ENCODE measurements around the gene PDE8B.

DNA sequence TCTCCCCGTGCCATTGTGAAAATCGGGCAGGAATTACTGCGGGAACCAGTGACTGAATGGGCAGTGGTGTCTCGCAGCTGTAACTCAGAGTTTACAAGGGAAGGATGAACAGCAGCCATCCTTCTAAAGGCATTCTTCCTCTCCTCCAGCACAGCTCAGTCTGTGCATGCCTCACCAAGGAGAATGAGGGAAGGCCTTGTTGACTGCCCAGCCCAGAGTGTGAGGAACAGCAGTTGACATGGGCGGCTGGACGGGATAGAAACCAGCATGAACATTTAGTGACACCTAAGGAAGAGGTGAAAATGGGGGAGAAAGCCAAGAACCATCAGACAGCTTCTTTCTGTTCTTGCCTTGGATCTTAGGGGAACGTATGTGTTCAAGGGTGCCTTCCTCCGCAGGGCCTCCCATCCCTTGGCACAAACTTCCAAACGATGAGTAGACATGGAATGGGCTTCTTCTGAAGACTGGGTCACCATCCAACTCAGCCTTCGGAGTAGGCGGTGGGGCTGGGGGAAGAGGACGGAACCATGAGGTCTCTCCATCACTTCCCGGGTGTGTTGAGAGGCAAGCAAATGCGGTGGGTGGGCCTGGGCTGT is 887 bp upstream of the PDE8B start:
- TF ChIP-seq, protein P1, sequence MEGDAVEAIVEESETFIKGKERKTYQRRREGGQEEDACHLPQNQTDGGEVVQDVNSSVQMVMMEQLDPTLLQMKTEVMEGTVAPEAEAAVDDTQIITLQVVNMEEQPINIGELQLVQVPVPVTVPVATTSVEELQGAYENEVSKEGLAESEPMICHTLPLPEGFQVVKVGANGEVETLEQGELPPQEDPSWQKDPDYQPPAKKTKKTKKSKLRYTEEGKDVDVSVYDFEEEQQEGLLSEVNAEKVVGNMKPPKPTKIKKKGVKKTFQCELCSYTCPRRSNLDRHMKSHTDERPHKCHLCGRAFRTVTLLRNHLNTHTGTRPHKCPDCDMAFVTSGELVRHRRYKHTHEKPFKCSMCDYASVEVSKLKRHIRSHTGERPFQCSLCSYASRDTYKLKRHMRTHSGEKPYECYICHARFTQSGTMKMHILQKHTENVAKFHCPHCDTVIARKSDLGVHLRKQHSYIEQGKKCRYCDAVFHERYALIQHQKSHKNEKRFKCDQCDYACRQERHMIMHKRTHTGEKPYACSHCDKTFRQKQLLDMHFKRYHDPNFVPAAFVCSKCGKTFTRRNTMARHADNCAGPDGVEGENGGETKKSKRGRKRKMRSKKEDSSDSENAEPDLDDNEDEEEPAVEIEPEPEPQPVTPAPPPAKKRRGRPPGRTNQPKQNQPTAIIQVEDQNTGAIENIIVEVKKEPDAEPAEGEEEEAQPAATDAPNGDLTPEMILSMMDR (IDR thresholded peaks at IDR 0.05): no peak
- no peak for TF ChIP-seq POLR2A (IDR thresholded peaks at IDR 0.05)

Measured in esophagus squamous epithelium (tissue), 4 donors.